ENCODE data around the gene CD34. TPM values are rescaled to one million over a fixed set of nuclear protein-coding genes. Genes with fewer than 3 reads are reported as not detected.
A peak's percentile ranks its signal among the peaks of the same experiment; 100 is the strongest.

The CD34 gene
- total RNA-seq, 3 donors from 2014 or later: 7.7 to 26.9 (median 9.7) TPM

- TF ChIP-seq CTCF (IDR thresholded peaks at IDR 0.05): no peak
- no peak for DNase-seq
- H3K4me1 ChIP-seq (ENCODE audit: low read depth): peaks cover 10% of the 10 kb centered on the region
- H3K36me3 ChIP-seq (ENCODE audit: low read depth): no peaks in the 10 kb centered on the region
- no peak for ATAC-seq
- intact Hi-C loops (cut with DNase I, micrococcal nuclease): no loop called here
- H3K4me3 ChIP-seq: no peak overlapping the region
- H3K9me3 ChIP-seq: no peaks in the 10 kb centered on the region
These were observed 76.8 kb downstream of the CD34 start for GRCh38 chr1:207833956-207834660.

GRCh38 chr1:207833381-207833780, 77.5 kb downstream of the CD34 start:
- Histone ChIP-seq H3K36me3 (ENCODE audit: low read depth) (no peaks in the 10 kb centered on the region), H3K4me1 (ENCODE audit: low read depth) (peaks cover 8% of the 10 kb centered on the region), H3K9me3 (no peaks in the 10 kb centered on the region), H3K4me3 (no peak overlapping the region)
- TF ChIP-seq CTCF (IDR thresholded peaks at IDR 0.05): no peak
- peak in 1 of 3 donors; percentile 1 for DNase-seq
- intact Hi-C loops (cut with DNase I, micrococcal nuclease): no loop called here
- no peak for ATAC-seq

DNA sequence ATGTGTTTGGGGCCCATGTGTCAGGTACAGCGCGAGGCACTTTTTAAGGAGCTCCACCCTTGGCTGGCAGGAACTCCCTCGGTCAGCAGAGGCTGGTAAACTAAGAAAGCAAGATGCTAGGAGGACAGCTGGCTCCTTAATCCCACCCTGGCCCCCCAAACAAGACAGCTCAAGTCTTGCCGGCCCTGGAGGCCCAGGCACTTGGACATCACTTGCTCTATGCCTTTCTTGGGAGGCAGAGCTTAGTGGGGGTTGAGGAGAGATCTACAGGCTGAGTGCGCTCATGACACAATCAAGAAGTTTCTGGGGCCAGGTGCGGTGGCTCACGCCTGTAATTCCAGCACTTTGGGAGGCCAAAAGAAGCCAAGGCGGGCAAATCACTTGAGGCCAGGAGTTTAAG, 78.1 kb downstream of the CD34 start:
- peaks cover 10% of the 10 kb centered on the region for H3K4me1 ChIP-seq (ENCODE audit: low read depth)
- ATAC-seq: no peak
- no peaks in the 10 kb centered on the region for H3K36me3 ChIP-seq (ENCODE audit: low read depth)
- no peak for TF ChIP-seq CTCF (IDR thresholded peaks at IDR 0.05)
- DNase-seq: no peak
- intact Hi-C loops (cut with DNase I, micrococcal nuclease): no loop called here
- no peak overlapping the region for H3K4me3 ChIP-seq
- H3K9me3 ChIP-seq: no peaks in the 10 kb centered on the region

DNA sequence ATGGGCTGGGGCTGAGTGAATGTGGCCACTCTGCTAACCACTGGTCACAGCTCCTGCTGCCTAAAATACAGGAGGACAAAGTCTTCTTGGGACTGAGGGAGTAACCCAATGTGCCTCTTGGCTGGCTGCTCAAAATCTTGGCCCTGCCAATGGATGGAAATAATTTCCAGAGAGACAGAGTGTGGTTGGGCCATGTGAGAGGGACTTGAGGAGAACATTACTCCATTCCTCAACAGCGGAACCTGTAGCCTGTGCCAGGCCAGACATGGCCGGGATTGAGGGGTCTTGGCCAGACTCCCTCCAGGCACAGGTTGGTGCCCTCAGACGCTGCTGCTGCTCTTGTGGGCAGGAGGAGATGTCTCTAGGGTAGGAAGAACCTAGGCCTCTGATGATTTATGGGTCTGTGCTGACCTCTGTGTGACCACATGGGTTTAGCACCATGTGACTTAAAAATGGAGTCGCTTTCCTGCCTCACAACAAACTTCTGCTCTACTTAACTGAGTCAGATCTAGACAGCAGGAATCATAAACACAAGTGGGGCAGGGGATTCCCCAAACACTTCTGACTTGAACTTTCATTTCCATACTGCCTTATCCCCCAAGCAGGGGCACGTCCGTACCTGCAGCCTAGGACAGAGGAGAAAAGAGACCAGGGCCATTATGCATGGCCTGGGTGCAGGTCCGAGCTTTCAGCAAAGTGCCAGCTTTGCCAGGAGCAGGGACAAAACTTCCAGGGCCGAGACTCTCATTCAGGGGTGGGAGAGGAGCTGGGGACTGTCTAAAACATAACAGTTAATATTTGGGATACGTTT, 79.2 kb downstream of the CD34 start:
- peaks cover 18% of the 10 kb centered on the region for H3K4me1 ChIP-seq (ENCODE audit: low read depth)
- intact Hi-C loops (cut with DNase I, micrococcal nuclease): no loop called here

More for the DNA sequence above, 79.2 kb downstream of the CD34 start:
- ATAC-seq (peak; percentile 13), DNase-seq (peak in 1 of 3 donors; percentile 29)
- no peaks in the 10 kb centered on the region for H3K36me3 ChIP-seq (ENCODE audit: low read depth)
- TF ChIP-seq CTCF (IDR thresholded peaks at IDR 0.05): no peak
- no peak overlapping the region for H3K4me3 ChIP-seq
- no peaks in the 10 kb centered on the region for H3K9me3 ChIP-seq

Other genes with a start within 250 kb of the CD34 start
- gene CD46, start 159.1 kb downstream of the CD34 start, total RNA-seq: 100 to 1,000 TPM; 170 to 260 (median 202) TPM

Measured in mucosa of descending colon (tissue), 3 donors.